Measurements from ENCODE around the gene MICAL3.

- TF ChIP-seq CTCF (IDR thresholded peaks at IDR 0.05) (no peak), POLR2A (IDR thresholded peaks at IDR 0.05) (no peak)
Measured at GRCh38 chr22:17969701-17970113, 54.7 kb downstream of the MICAL3 start.

Measured in testis (tissue), 2 donors.